Ishikawa (cell line): Measurements from ENCODE around the gene GPR153.

Experiments used
- CEBPB ChIP-seq: IDR thresholded peaks from 2 replicates; pipeline ENCODE4 v1.6.1; 2012
- CREB1 ChIP-seq: IDR thresholded peaks from 2 replicates; pipeline ENCODE4 v1.6.1; 2012; ENCODE audit warnings: low read depth
- EGR1 ChIP-seq: IDR thresholded peaks from 2 replicates; pipeline ENCODE4 v1.6.1; 2012
- EP300 ChIP-seq: IDR thresholded peaks from 2 replicates; pipeline ENCODE4 v1.6.1; 2012; ENCODE audit warnings: borderline replicate concordance
- FOXM1 ChIP-seq: IDR thresholded peaks from 2 replicates; pipeline ENCODE4 v1.6.1; 2012; ENCODE audit warnings: low read depth, borderline replicate concordance
- MAX ChIP-seq: IDR thresholded peaks from 2 replicates; pipeline ENCODE4 v1.6.1; 2012
- NFIC ChIP-seq: IDR thresholded peaks from 2 replicates; pipeline ENCODE4 v1.6.1; 2012
- RAD21 ChIP-seq: IDR thresholded peaks from 2 replicates; pipeline ENCODE4 v1.6.1; 2012; ENCODE audit warnings: low read depth
- TAF1 ChIP-seq: IDR thresholded peaks from 2 replicates; pipeline ENCODE4 v1.6.1; 2012; ENCODE audit warnings: low read depth, mild to moderate bottlenecking
- TCF12 ChIP-seq: IDR thresholded peaks from 2 replicates; pipeline ENCODE4 v1.6.1; 2012; ENCODE audit warnings: low read depth
- TEAD4 ChIP-seq: IDR thresholded peaks from 2 replicates; pipeline ENCODE4 v1.6.1; 2012
- YY1 ChIP-seq: IDR thresholded peaks from 2 replicates; pipeline ENCODE4 v1.6.1; 2012; ENCODE audit warnings: low read depth
- ZBTB7A ChIP-seq: IDR thresholded peaks from 2 replicates; pipeline ENCODE4 v1.6.1; 2012; ENCODE audit warnings: low read depth
- TF ChIP-seq, protein P1 (sequence below): IDR thresholded peaks from 2 replicates; pipeline ENCODE4 v1.6.1; 2012; ENCODE audit warnings: low read depth, mild to moderate bottlenecking
- TF ChIP-seq, protein P2 (sequence below): IDR thresholded peaks from 2 replicates; pipeline ENCODE4 v1.6.1; 2012

Gene GPR153

DNA sequence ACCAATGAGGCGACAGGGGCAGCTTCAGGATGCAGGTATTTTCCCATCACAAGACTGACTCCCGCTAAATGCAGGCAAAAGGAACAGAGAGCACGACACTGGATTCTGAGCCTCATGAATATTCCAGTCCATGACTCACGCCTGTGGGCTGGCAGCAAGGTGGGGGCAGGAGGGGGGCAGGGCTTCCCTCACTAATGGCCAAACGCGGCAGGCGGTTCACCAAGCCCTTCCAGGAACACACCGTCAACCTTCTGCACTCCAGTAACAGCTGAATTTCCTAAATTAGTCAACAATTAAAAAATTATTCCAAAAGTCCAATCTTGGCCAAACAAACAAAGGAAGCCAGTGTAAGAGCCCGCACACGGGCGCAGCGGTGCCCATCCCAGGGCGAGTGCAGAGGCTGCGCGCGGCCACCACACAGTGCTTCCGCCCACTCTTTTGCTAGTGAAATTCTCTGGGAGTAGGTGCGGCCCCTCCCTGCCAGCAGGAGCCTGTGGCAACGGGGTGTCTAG lies 12.5 kb upstream of the GPR153 start:
- TF ChIP-seq CEBPB, result no peak
- TF ChIP-seq NFIC, result no peak
- TF ChIP-seq EGR1, result no peak
- TF ChIP-seq TAF1, result no peak
- no peak for TF ChIP-seq FOXM1
- TF ChIP-seq RAD21, result no peak
- TF ChIP-seq, protein P1, sequence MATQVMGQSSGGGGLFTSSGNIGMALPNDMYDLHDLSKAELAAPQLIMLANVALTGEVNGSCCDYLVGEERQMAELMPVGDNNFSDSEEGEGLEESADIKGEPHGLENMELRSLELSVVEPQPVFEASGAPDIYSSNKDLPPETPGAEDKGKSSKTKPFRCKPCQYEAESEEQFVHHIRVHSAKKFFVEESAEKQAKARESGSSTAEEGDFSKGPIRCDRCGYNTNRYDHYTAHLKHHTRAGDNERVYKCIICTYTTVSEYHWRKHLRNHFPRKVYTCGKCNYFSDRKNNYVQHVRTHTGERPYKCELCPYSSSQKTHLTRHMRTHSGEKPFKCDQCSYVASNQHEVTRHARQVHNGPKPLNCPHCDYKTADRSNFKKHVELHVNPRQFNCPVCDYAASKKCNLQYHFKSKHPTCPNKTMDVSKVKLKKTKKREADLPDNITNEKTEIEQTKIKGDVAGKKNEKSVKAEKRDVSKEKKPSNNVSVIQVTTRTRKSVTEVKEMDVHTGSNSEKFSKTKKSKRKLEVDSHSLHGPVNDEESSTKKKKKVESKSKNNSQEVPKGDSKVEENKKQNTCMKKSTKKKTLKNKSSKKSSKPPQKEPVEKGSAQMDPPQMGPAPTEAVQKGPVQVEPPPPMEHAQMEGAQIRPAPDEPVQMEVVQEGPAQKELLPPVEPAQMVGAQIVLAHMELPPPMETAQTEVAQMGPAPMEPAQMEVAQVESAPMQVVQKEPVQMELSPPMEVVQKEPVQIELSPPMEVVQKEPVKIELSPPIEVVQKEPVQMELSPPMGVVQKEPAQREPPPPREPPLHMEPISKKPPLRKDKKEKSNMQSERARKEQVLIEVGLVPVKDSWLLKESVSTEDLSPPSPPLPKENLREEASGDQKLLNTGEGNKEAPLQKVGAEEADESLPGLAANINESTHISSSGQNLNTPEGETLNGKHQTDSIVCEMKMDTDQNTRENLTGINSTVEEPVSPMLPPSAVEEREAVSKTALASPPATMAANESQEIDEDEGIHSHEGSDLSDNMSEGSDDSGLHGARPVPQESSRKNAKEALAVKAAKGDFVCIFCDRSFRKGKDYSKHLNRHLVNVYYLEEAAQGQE, result no peak

DNA sequence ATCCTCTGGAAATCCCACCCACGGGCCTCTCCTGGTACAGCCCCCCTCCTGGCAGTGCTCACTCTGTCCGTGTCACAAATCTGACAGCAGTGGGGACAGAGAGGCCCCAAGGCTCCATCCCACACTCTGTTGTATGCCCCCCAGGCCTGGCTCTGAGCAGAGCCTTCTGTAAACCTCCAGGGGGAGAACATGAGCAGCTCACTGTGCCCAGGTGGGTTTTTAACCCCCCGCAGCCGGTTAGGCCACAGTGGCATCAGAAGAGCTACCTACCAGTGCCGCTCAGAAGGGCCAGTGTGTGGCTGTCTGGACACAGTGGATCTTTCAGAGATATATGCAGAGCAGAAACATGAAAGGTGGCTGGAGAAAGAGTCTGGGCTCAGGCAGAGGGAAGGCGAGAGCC lies 12.0 kb upstream of the GPR153 start:
- no peak for TF ChIP-seq TAF1
- TF ChIP-seq ZBTB7A, result no peak
- TF ChIP-seq, protein P1, result no peak
- no peak for TF ChIP-seq FOXM1
- TF ChIP-seq, protein P2, sequence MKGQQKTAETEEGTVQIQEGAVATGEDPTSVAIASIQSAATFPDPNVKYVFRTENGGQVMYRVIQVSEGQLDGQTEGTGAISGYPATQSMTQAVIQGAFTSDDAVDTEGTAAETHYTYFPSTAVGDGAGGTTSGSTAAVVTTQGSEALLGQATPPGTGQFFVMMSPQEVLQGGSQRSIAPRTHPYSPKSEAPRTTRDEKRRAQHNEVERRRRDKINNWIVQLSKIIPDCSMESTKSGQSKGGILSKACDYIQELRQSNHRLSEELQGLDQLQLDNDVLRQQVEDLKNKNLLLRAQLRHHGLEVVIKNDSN, result no peak
- TF ChIP-seq EP300, result no peak
- TF ChIP-seq EGR1, result no peak
- TF ChIP-seq MAX, result no peak
- TF ChIP-seq RAD21, result no peak
- no peak for TF ChIP-seq TEAD4
- no peak for TF ChIP-seq CREB1
- no peak for TF ChIP-seq TCF12

DNA sequence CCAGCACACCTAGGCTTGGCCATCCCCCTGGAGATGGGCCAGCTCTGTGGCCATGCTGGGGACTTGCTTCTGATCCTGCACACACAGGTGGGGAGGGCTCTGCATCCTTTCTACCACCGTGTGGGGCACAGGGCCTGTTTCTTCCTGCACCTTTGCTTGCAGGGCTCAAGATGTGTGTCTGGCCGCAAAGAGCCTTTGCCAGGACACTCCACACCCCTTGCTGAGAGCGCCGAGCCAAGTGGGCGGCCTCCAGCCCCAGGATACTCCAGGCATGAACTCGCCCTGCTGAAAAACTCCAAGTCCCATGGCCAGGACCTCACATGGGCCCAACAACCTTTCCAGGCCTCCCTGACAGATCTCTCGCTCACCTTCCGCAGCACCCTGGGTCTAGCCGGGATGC lies 11.6 kb upstream of the GPR153 start:
- no peak for TF ChIP-seq CEBPB
- TF ChIP-seq, protein P2, result no peak
- TF ChIP-seq, protein P1, result no peak
- no peak for TF ChIP-seq NFIC
- no peak for TF ChIP-seq FOXM1
- TF ChIP-seq CREB1, result no peak
- TF ChIP-seq YY1, result no peak
- no peak for TF ChIP-seq MAX
- no peak for TF ChIP-seq TAF1
- TF ChIP-seq RAD21, result no peak
- TF ChIP-seq EP300, result no peak
- no peak for TF ChIP-seq EGR1
- no peak for TF ChIP-seq TEAD4
- no peak for TF ChIP-seq TCF12
- TF ChIP-seq ZBTB7A, result no peak

DNA sequence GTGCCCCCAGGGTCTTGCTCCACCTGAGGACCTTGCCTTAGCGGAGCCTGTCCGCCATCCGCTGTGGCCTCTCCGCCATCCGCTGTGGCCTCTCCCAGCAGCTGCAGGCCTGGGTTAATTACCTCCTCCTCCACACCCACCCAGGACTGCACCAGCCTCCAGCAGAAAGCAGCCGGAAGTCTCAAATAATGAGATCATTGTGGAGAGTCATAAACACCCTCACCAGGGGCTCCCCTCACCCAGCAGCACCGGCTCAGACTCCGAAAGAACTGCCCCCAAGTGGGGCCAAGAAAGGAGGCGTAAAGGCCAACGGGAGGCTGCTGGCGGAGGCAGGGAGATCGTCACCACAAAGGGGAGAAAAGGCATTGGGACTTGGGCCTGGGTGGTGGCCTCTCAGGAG lies 10.7 kb upstream of the GPR153 start:
- TF ChIP-seq CEBPB (no peak), ZBTB7A (no peak), EGR1 (no peak), FOXM1 (no peak), TCF12 (no peak), MAX (no peak), TEAD4 (no peak), CREB1 (no peak), TAF1 (no peak), YY1 (no peak), RAD21 (no peak), EP300 (no peak), NFIC (no peak)
- TF ChIP-seq, protein P1, result no peak
- TF ChIP-seq, protein P2, result no peak
